ENCODE results near the gene AKAP6. TPM values are rescaled to one million over a fixed set of nuclear protein-coding genes. Genes with fewer than 3 reads are reported as not detected.

Gene AKAP6
- total RNA-seq, 1 experiment from 2014 or later = 2.3 TPM

- BruUV-seq (replicated peaks) = no TSS peak
- Mint-ChIP-seq H3K9me3 (ENCODE audit: unreplicated experiment) (no peaks in the 10 kb centered on the region), H3K27me3 (ENCODE audit: insufficient read depth, unreplicated experiment) (no peaks in the 10 kb centered on the region), H3K27ac (ENCODE audit: low read depth, unreplicated experiment) (no peak overlapping the region), H3K4me3 (ENCODE audit: unreplicated experiment) (no peak overlapping the region), H3K4me1 (ENCODE audit: insufficient read depth, unreplicated experiment) (peaks cover 17% of the 10 kb centered on the region), H3K36me3 (ENCODE audit: insufficient read depth, unreplicated experiment) (no peaks in the 10 kb centered on the region)
- intact Hi-C loops (cut with micrococcal nuclease) = no loop called here
- TF ChIP-seq, protein P1, sequence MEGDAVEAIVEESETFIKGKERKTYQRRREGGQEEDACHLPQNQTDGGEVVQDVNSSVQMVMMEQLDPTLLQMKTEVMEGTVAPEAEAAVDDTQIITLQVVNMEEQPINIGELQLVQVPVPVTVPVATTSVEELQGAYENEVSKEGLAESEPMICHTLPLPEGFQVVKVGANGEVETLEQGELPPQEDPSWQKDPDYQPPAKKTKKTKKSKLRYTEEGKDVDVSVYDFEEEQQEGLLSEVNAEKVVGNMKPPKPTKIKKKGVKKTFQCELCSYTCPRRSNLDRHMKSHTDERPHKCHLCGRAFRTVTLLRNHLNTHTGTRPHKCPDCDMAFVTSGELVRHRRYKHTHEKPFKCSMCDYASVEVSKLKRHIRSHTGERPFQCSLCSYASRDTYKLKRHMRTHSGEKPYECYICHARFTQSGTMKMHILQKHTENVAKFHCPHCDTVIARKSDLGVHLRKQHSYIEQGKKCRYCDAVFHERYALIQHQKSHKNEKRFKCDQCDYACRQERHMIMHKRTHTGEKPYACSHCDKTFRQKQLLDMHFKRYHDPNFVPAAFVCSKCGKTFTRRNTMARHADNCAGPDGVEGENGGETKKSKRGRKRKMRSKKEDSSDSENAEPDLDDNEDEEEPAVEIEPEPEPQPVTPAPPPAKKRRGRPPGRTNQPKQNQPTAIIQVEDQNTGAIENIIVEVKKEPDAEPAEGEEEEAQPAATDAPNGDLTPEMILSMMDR (IDR thresholded peaks at IDR 0.05; ENCODE audit: unreplicated experiment) = no peak
- CTCF ChIA-PET = no interaction called here
- no peak for DNase-seq (ENCODE audit: unreplicated experiment)
- POLR2A ChIA-PET = no interaction called here
These were observed 372.4 kb downstream of the AKAP6 start for GRCh38 chr14:32701475-32701874.

DNA sequence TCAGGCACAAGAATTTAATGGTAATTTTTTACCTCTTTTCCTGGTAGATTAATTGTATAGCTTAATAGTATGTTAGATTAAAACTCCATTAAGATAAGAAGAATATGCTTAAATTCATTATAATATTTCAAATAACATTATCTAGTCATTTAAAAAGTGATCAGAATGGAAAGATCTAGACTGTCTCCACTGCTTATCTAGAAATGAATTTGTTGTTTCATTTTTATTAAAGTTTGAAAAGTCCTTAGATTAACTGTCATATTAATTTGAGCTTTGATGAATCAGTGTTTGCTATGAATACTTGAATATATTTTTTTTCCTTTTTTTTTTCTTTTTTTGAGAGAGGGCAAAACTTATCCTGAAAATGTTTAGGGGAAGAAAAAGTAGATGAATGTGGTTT is 373.0 kb downstream of the AKAP6 start:
- no peaks in the 10 kb centered on the region for H3K36me3 Mint-ChIP-seq (ENCODE audit: insufficient read depth, unreplicated experiment)
- POLR2A ChIA-PET = no interaction called here
- H3K4me1 Mint-ChIP-seq (ENCODE audit: insufficient read depth, unreplicated experiment) = peaks cover 17% of the 10 kb centered on the region
- H3K27me3 Mint-ChIP-seq (ENCODE audit: insufficient read depth, unreplicated experiment) = no peaks in the 10 kb centered on the region
- TF ChIP-seq, protein P1 (IDR thresholded peaks at IDR 0.05; ENCODE audit: unreplicated experiment) = no peak
- CTCF ChIA-PET = interaction anchor here (0.6 kb wide), 1 partner anchor 1622 kb away, joined by 3 read pairs; no protein-coding TSS in a partner anchor
- no peaks in the 10 kb centered on the region for H3K9me3 Mint-ChIP-seq (ENCODE audit: unreplicated experiment)
- no peak for DNase-seq (ENCODE audit: unreplicated experiment)
- intact Hi-C loops (cut with micrococcal nuclease) = no loop called here
- BruUV-seq (replicated peaks) = no TSS peak
- H3K4me3 Mint-ChIP-seq (ENCODE audit: unreplicated experiment) = no peak overlapping the region
- no peak overlapping the region for H3K27ac Mint-ChIP-seq (ENCODE audit: low read depth, unreplicated experiment)

DNA sequence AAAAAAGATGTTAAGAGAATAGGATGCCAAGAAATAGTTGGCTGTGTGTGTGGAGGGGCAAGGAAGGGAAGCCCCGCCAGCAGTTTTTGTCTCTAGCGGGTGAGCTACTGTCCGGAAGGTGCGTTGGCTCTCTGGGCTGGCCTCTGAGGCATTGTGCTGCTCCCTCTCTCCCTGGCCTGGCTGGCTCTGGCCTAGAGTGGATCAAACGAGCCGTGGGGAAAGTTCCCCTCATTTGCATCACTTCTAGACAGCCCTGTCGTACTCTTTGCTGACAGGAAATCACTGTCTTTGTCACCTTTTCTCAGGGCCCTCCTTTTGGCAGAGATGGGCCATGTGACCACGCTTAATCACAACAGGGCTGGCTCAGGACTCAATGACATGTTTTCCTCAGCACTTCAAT is 373.5 kb downstream of the AKAP6 start:
- Mint-ChIP-seq H3K4me3 (ENCODE audit: unreplicated experiment) (no peak overlapping the region), H3K9me3 (ENCODE audit: unreplicated experiment) (no peaks in the 10 kb centered on the region), H3K27me3 (ENCODE audit: insufficient read depth, unreplicated experiment) (no peaks in the 10 kb centered on the region), H3K27ac (ENCODE audit: low read depth, unreplicated experiment) (no peak overlapping the region), H3K36me3 (ENCODE audit: insufficient read depth, unreplicated experiment) (no peaks in the 10 kb centered on the region), H3K4me1 (ENCODE audit: insufficient read depth, unreplicated experiment) (peaks cover 16% of the 10 kb centered on the region)
- CTCF ChIA-PET = interaction anchor here (0.6 kb wide), 1 partner anchor 1621 kb away, joined by 3 read pairs; no protein-coding TSS in a partner anchor
- POLR2A ChIA-PET = no interaction called here
- no peak for DNase-seq (ENCODE audit: unreplicated experiment)
- TF ChIP-seq, protein P1 (IDR thresholded peaks at IDR 0.05; ENCODE audit: unreplicated experiment) = no peak
- no TSS peak for BruUV-seq (replicated peaks)
- intact Hi-C loops (cut with micrococcal nuclease) = no loop called here

DNA sequence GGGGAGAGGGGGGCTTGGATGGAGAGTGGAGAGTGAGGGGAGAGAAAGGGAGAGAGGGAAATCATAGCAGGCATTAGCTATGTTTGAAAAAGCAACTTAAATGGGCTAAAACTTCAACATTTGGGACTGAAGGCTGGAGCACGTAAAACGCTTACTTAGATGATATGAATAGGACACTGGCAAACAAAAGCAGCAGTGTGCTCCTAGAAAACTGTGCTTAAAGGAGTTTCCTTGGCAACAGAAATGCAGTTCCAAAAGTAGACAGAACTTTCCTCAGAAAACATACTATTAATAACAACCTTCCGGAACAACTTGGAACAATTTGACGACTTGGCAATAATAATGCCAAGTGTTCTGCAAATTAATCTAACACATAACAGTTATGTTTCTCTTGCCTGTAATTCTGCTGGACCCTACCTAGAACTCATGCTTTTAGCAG is 374.1 kb downstream of the AKAP6 start:
- no peak overlapping the region for H3K27ac Mint-ChIP-seq (ENCODE audit: low read depth, unreplicated experiment)
- H3K4me1 Mint-ChIP-seq (ENCODE audit: insufficient read depth, unreplicated experiment) = peaks cover 9% of the 10 kb centered on the region
- H3K4me3 Mint-ChIP-seq (ENCODE audit: unreplicated experiment) = no peak overlapping the region
- ChIA-PET POLR2A (no interaction called here), CTCF (no interaction called here)
- intact Hi-C loops (cut with micrococcal nuclease) = no loop called here
- H3K27me3 Mint-ChIP-seq (ENCODE audit: insufficient read depth, unreplicated experiment) = no peaks in the 10 kb centered on the region
- DNase-seq (ENCODE audit: unreplicated experiment) = no peak
- no peaks in the 10 kb centered on the region for H3K9me3 Mint-ChIP-seq (ENCODE audit: unreplicated experiment)
- no TSS peak for BruUV-seq (replicated peaks)
- TF ChIP-seq, protein P1 (IDR thresholded peaks at IDR 0.05; ENCODE audit: unreplicated experiment) = no peak
- no peaks in the 10 kb centered on the region for H3K36me3 Mint-ChIP-seq (ENCODE audit: insufficient read depth, unreplicated experiment)
